DND-41 (cell line): ENCODE measurements around the gene PTPRD.
A peak's percentile ranks its signal among the peaks of the same experiment; 100 is the strongest.

Experiments used
- ATAC-seq: fragments of 200-7000 bp; cut with Tn5 transposase; 3 replicates; pipeline ENCODE4 v1.9.1; 2021; ENCODE audit warnings: low read depth; ENCODE audit not compliant: insufficient read depth
- DNase-seq: peaks from one replicate; pipeline ENCODE4 v3.0.0-alpha.2; 2020
- H2AFZ ChIP-seq: 2 replicates; pipeline ENCODE4 v1.6.0; 2012; ENCODE audit warnings: low read depth, low read length
- H3K27ac ChIP-seq: 2 replicates; pipeline ENCODE4 v1.5.1; 2012; ENCODE audit warnings: low read length, inconsistent platforms
- H3K27me3 ChIP-seq: fragments of 200-600 bp; sonication (generic); 2 replicates; pipeline ENCODE4 v1.6.0; 2012; ENCODE audit warnings: low read length, mild to moderate bottlenecking, inconsistent platforms; ENCODE audit not compliant: insufficient read depth, poor library complexity
- H3K36me3 ChIP-seq: 2 replicates; pipeline ENCODE4 v1.5.1; 2012; ENCODE audit warnings: low read length, inconsistent platforms; ENCODE audit not compliant: insufficient read depth
- H3K4me1 ChIP-seq: 2 replicates; pipeline ENCODE4 v1.5.1; 2012; ENCODE audit warnings: mild to moderate bottlenecking, low read length; ENCODE audit not compliant: insufficient read depth
- H3K4me2 ChIP-seq: 2 replicates; pipeline ENCODE4 v1.6.0; 2012; ENCODE audit warnings: mild to moderate bottlenecking, moderate library complexity, low read length, inconsistent platforms; ENCODE audit not compliant: insufficient read depth
- H3K4me3 ChIP-seq, 2 experiments: fragments of 200-600 bp in 1 of 2; shearing (Covaris generic) in 1 of 2; 2 replicates each; pipeline ENCODE4 v1.5.1; 2012 to 2016; ENCODE audit warnings: inconsistent platforms in 2 of 2, low read length in 2 of 2, mild to moderate bottlenecking in 2 of 2, low read depth in 1 of 2, moderate library complexity in 1 of 2
- H3K79me2 ChIP-seq: 2 replicates; pipeline ENCODE4 v1.6.0; 2012; ENCODE audit warnings: low read length, inconsistent platforms; ENCODE audit not compliant: insufficient read depth
- H3K9ac ChIP-seq: 2 replicates; pipeline ENCODE4 v1.6.0; 2012; ENCODE audit warnings: low read depth, mild to moderate bottlenecking, inconsistent platforms, low read length, moderate library complexity
- H3K9me3 ChIP-seq: 2 replicates; pipeline ENCODE4 v1.5.1; 2012; ENCODE audit warnings: low read length, moderate library complexity, mild to moderate bottlenecking, inconsistent platforms; ENCODE audit not compliant: insufficient read depth, severe bottlenecking
- H4K20me1 ChIP-seq: 2 replicates; pipeline ENCODE4 v1.6.0; 2012; ENCODE audit warnings: low read length; ENCODE audit not compliant: insufficient read depth
- CTCF ChIP-seq: IDR thresholded peaks from 2 replicates; pipeline ENCODE4 v1.5.1; 2012; ENCODE audit warnings: borderline replicate concordance, low read length, moderate library complexity, mild to moderate bottlenecking; ENCODE audit not compliant: poor library complexity, severe bottlenecking; ENCODE audit errors: extremely low read depth
- EZH2 ChIP-seq: IDR thresholded peaks from 3 replicates; pipeline ENCODE4 v1.6.1; 2012; ENCODE audit warnings: borderline replicate concordance, low read depth, mild to moderate bottlenecking, moderate library complexity, low read length, inconsistent platforms; ENCODE audit not compliant: severe bottlenecking

Gene PTPRD

DNA sequence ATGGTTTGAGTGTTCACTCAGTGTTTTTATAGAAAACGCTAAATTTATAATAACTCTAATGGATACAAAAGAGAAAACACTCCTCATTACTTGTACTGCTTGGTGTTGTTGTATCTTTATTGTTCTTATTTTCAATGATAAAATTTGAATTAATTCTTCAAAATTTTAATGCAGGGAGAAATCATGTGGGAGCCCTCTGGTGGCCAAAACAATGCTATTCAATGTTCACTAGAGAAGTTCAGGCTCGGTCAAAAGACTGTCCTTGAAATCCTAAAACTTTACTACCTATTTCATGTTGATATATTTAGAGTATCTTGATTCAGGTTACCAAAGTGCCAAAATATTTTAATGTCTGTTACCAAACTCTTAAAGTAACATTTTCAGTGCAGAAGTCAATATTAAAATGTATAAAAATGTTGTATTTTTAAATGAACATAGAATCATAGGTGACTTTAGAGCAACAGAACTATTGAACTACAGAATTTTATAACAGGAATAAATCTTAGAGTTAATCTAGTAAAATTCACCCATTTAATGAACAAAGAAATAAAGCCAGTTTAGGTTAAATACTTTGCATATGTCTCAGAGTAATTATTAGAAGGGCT, 1259.8 kb downstream of the PTPRD start:
- ATAC-seq (no peak), DNase-seq (no peak)
- no peaks in the 10 kb centered on the region for H4K20me1 ChIP-seq
- no peaks in the 10 kb centered on the region for H3K9me3 ChIP-seq
- no peak overlapping the region for H3K4me2 ChIP-seq
- H3K79me2 ChIP-seq, result no peaks in the 10 kb centered on the region
- H3K36me3 ChIP-seq, result no peaks in the 10 kb centered on the region
- TF ChIP-seq EZH2 (no peak), CTCF (peak; percentile 63)
- no peak overlapping the region for H3K27ac ChIP-seq
- H3K4me1 ChIP-seq, result no peaks in the 10 kb centered on the region
- H3K9ac ChIP-seq, result no peak overlapping the region
- no peak overlapping the region for H2AFZ ChIP-seq
- H3K4me3 ChIP-seq, result no peak overlapping the region
- no peaks in the 10 kb centered on the region for H3K27me3 ChIP-seq

DNA sequence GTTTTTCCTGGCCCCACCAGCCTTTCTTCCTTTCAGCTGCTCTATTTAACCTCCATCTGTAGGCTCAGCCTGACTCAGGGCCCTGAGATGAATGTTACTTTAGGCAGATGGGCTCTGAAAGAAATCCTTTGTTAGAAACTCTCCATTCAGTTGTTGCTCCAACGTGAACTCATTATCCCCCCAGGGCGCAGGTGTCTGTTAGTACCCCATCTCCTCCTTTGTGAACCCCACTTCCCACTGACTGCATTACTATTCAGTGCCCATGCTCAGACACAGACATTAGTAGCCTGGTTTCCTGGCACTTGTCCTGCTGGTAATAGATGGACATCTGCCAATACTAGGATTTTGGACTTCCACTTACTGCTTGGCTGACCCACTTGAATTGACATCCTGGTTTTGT, 1271.6 kb downstream of the PTPRD start:
- no peak for DNase-seq
- H3K36me3 ChIP-seq, result no peaks in the 10 kb centered on the region

DNA sequence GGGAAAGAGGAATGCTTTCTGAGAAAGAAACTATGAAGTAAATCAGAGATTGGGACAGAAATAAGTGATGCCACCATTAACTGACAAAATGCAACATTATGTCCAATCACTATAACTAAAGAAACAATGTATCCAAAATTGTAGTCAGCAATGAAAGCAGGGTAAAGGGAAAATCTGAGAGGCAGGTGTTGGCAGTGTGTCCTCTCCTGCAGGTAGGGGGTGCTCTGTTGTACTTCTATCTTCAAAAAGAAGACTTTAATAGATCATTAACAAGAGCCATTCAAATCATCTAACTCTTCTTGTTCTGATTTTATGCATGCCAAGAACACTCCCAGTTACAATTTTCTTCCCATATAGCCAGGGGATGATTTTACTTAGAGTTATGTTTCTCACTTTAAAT, 1275.7 kb downstream of the PTPRD start:
- Histone ChIP-seq H3K4me3 (no peak overlapping the region), H3K36me3 (no peaks in the 10 kb centered on the region), H2AFZ (no peak overlapping the region), H3K79me2 (no peaks in the 10 kb centered on the region), H3K27ac (no peak overlapping the region), H4K20me1 (no peaks in the 10 kb centered on the region), H3K9ac (no peak overlapping the region), H3K4me2 (no peak overlapping the region), H3K4me1 (no peaks in the 10 kb centered on the region), H3K9me3 (no peaks in the 10 kb centered on the region), H3K27me3 (no peaks in the 10 kb centered on the region)
- ATAC-seq (no peak), DNase-seq (no peak)
- no peak for TF ChIP-seq EZH2
- TF ChIP-seq CTCF, result no peak

More for the DNA sequence above, 1271.6 kb downstream of the PTPRD start:
- Histone ChIP-seq H4K20me1 (no peaks in the 10 kb centered on the region), H3K9me3 (no peaks in the 10 kb centered on the region), H2AFZ (no peak overlapping the region), H3K9ac (no peak overlapping the region), H3K79me2 (no peaks in the 10 kb centered on the region), H3K4me2 (no peak overlapping the region), H3K4me3 (no peak overlapping the region), H3K4me1 (no peaks in the 10 kb centered on the region), H3K27ac (no peak overlapping the region), H3K27me3 (no peaks in the 10 kb centered on the region)
- no peak for ATAC-seq
- no peak for TF ChIP-seq CTCF
- TF ChIP-seq EZH2, result no peak

- Histone ChIP-seq H3K27me3 (no peaks in the 10 kb centered on the region), H3K36me3 (no peaks in the 10 kb centered on the region), H3K9me3 (no peaks in the 10 kb centered on the region), H3K79me2 (no peaks in the 10 kb centered on the region), H3K4me1 (no peaks in the 10 kb centered on the region), H3K27ac (no peak overlapping the region), H4K20me1 (no peaks in the 10 kb centered on the region), H3K4me3 (no peak overlapping the region), H3K9ac (no peak overlapping the region), H3K4me2 (no peak overlapping the region), H2AFZ (no peak overlapping the region)
- ATAC-seq (no peak), DNase-seq (no peak)
- TF ChIP-seq CTCF (no peak), EZH2 (no peak)
Observed at GRCh38 chr9:9326749-9327148, 1286.1 kb downstream of the PTPRD start.
